ENCODE results near the gene RNU1-3.
"Not testable (repeated sequence)": the region's sequence is repeated elsewhere in the genome, so short reads cannot be mapped to it uniquely, and the experiment has no call there.

GRCh38 chr1:16712131-16712530 is 45.4 kb upstream of the RNU1-3 start:
- not testable (repeated sequence) for TF ChIP-seq EZH2phosphoT487, CTCF, EZH2 (IDR thresholded peaks at IDR 0.05)

Data from neural progenitor cell (in vitro differentiated cells).